Tibial nerve (tissue), 3 donors: ENCODE measurements around the gene PLXDC2.

Experiments used
- POLR2A ChIP-seq, 2 donors: fragments of 450-650 bp; IDR thresholded peaks; one replicate each; pipeline ENCODE4 v1.6.1; 2017; ENCODE audit warnings: antibody characterized with exemption in 2 of 2, mild to moderate bottlenecking in 2 of 2, moderate library complexity in 2 of 2
- TF ChIP-seq, protein P1 (sequence below), 5 experiments: fragments of 200-600 bp in 3 of 5; fragments of 450-650 bp in 2 of 5; sonication (generic) in 3 of 5; IDR thresholded peaks; one replicate each; pipeline ENCODE4 v1.5.1; 2016 to 2019; ENCODE audit warnings: antibody characterized with exemption in 5 of 5, mild to moderate bottlenecking in 3 of 5, moderate library complexity in 2 of 5

DNA sequence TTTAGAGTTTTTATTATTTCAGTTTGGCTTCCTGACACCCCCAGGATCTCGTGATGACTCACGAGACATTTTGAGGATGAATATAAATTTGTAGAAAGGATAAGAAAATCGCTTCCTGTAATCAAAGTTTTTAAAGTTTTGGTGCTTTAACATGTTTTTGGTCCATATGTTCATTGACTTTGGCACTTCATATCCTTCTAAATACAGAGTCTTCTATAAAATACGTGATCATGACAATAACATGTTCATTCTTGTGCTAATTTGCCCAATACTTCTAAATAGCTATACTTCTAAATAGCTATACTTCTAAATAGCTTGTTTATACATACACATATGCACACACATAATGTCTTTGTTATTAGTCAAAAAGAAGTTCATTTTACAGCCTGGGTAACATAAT lies 341.9 kb downstream of the PLXDC2 start:
- TF ChIP-seq, protein P1, sequence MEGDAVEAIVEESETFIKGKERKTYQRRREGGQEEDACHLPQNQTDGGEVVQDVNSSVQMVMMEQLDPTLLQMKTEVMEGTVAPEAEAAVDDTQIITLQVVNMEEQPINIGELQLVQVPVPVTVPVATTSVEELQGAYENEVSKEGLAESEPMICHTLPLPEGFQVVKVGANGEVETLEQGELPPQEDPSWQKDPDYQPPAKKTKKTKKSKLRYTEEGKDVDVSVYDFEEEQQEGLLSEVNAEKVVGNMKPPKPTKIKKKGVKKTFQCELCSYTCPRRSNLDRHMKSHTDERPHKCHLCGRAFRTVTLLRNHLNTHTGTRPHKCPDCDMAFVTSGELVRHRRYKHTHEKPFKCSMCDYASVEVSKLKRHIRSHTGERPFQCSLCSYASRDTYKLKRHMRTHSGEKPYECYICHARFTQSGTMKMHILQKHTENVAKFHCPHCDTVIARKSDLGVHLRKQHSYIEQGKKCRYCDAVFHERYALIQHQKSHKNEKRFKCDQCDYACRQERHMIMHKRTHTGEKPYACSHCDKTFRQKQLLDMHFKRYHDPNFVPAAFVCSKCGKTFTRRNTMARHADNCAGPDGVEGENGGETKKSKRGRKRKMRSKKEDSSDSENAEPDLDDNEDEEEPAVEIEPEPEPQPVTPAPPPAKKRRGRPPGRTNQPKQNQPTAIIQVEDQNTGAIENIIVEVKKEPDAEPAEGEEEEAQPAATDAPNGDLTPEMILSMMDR (IDR thresholded peaks at IDR 0.05) = no peak
- TF ChIP-seq POLR2A (IDR thresholded peaks at IDR 0.05) = no peak
